Fibroblast of lung (primary cell): ENCODE data around the gene KHDRBS1. TPM values are rescaled to one million over a fixed set of nuclear protein-coding genes. Genes with fewer than 3 reads are reported as not detected.

Experiments
- DNase-seq, 2 donors: peaks; one replicate each; pipeline versions ENCODE4 v3.0.0 to v3.0.0-alpha.2; 2010; ENCODE audit warnings: low read depth in 2 of 2
- H2AFZ ChIP-seq: 2 replicates; pipeline ENCODE4 v1.5.1; 2012; ENCODE audit warnings: low read length, control low read depth, inconsistent platforms
- H3K27ac ChIP-seq: 2 replicates; pipeline ENCODE4 v1.5.1; 2011; ENCODE audit warnings: low read length, control low read depth; ENCODE audit not compliant: insufficient read depth
- H3K27me3 ChIP-seq: 2 replicates; pipeline ENCODE4 v1.5.1; 2011; ENCODE audit warnings: mild to moderate bottlenecking, low read length; ENCODE audit not compliant: control insufficient read depth, insufficient read depth
- H3K36me3 ChIP-seq: 2 replicates; pipeline ENCODE4 v1.5.1; 2011; ENCODE audit warnings: low read length; ENCODE audit not compliant: control insufficient read depth, insufficient read depth
- H3K4me1 ChIP-seq: 2 replicates; pipeline ENCODE4 v1.5.1; 2011; ENCODE audit warnings: low read length; ENCODE audit not compliant: control insufficient read depth, insufficient read depth; ENCODE audit errors: extremely low read depth
- H3K4me2 ChIP-seq: 2 replicates; pipeline ENCODE4 v1.5.1; 2011; ENCODE audit warnings: low read length, control low read depth; ENCODE audit not compliant: insufficient read depth; ENCODE audit errors: extremely low read depth
- H3K4me3 ChIP-seq, 4 experiments: fragments of 200-600 bp in 1 of 4; sonication (generic) in 1 of 4; replicated peaks in 1 of 4; 2 replicates each; pipeline ENCODE4 v1.5.1; 2011 to 2016; ENCODE audit warnings: low read length in 4 of 4, low read depth in 3 of 4, mild to moderate bottlenecking in 3 of 4, control low read depth in 2 of 4, inconsistent platforms in 1 of 4, mixed read lengths in 1 of 4; ENCODE audit not compliant: insufficient read depth in 1 of 4; ENCODE audit errors: control extremely low read depth in 1 of 4
- H3K79me2 ChIP-seq: 2 replicates; pipeline ENCODE4 v1.5.1; 2012; ENCODE audit warnings: mild to moderate bottlenecking, low read length, inconsistent platforms; ENCODE audit not compliant: control insufficient read depth, insufficient read depth
- H3K9ac ChIP-seq: 2 replicates; pipeline ENCODE4 v1.5.1; 2011; ENCODE audit warnings: mild to moderate bottlenecking, low read length, control low read depth; ENCODE audit not compliant: insufficient read depth
- H3K9me3 ChIP-seq: 2 replicates; pipeline ENCODE4 v1.5.1; 2012; ENCODE audit warnings: low read depth, low read length; ENCODE audit not compliant: control insufficient read depth, insufficient read depth
- H4K20me1 ChIP-seq: 2 replicates; pipeline ENCODE4 v1.5.1; 2011; ENCODE audit warnings: low read length; ENCODE audit not compliant: control insufficient read depth, insufficient read depth; ENCODE audit errors: extremely low read depth
- CTCF ChIP-seq, 2 donors: IDR thresholded peaks in 1 of 2; conservative IDR thresholded peaks in 1 of 2; 1 replicate in 1 of 2; 2 replicates in 1 of 2; pipeline ENCODE4 v1.5.1; 2011 to 2012; ENCODE audit warnings: low read length in 2 of 2, control low read depth in 1 of 2, inconsistent platforms in 1 of 2, low read depth in 1 of 2, mild to moderate bottlenecking in 1 of 2
- EZH2 ChIP-seq: IDR thresholded peaks from 2 replicates; pipeline ENCODE4 v1.5.1; 2012; ENCODE audit warnings: low read length, control low read depth, mild to moderate bottlenecking; ENCODE audit errors: missing control alignments
- polyA minus RNA-seq: library from RNA; depleted of rRNA, polyadenylated mRNA; stranded (reverse); fragments of >200 nt; gene quantifications from 2 replicates; pipeline ENCODE4 v1.2.3, GENCODE V29; 2011; ENCODE audit warnings: low replicate concordance
- polyA plus RNA-seq, 2 donors: library from polyadenylated mRNA; depleted of rRNA in 1 of 2; stranded (reverse) in 1 of 2; unstranded in 1 of 2; fragments of >200 nt; gene quantifications; 2 replicates each; pipeline ENCODE4 v1.2.1, GENCODE V29; 2011 to 2012; ENCODE audit warnings: missing spikeins in 1 of 2
- total RNA-seq: library from RNA; depleted of rRNA; stranded (reverse); fragments of >200 nt; gene quantifications from 2 replicates; pipeline ENCODE4 v1.2.1, GENCODE V29; 2014

The KHDRBS1 gene
- total RNA-seq (42.1 and 56.0 TPM in 2 replicates), polyA plus RNA-seq (73.0 and 84.8 TPM in 2 replicates), polyA minus RNA-seq (120 and 145 TPM in 2 replicates)
- 121 and 148 TPM in 2 replicates for polyA plus RNA-seq (2012)

GRCh38 chr1:32013386-32014198 lies at the start of gene KHDRBS1:
KHDRBS1 (plus strand) TSS chr1:32013868; CDS start chr1:32013996, 128 bp downstream.
- Histone ChIP-seq H3K27ac (peak within 1 kb of the TSS; percentile 98), H3K4me1 (peaks cover 6% of the 10 kb centered on the region), H3K79me2 (peaks cover 47% of the 10 kb centered on the region), H3K4me2 (peak within 1 kb of the TSS; percentile 90), H3K4me3 (peak within 1 kb of the TSS; percentile 92 to 100 (median 100)), H2AFZ (peak within 1 kb of the TSS; percentile 85), H3K36me3 (no peaks in the 10 kb centered on the region), H4K20me1 (peaks cover 7% of the 10 kb centered on the region), H3K9me3 (no peaks in the 10 kb centered on the region), H3K27me3 (no peaks in the 10 kb centered on the region), H3K9ac (peak within 1 kb of the TSS; percentile 99)
- peak; percentile 97 to 99 for DNase-seq
- no peak for TF ChIP-seq CTCF (conservative IDR thresholded peaks at IDR 0.05 in 1 of 2, IDR thresholded peaks at IDR 0.05 in 1 of 2; ENCODE audit: low read depth in 1 of 2, low read length in 2 of 2)
- TF ChIP-seq EZH2, result no peak

- Histone ChIP-seq H3K36me3 (no peaks in the 10 kb centered on the region), H3K9ac (no peak overlapping the region)
Measured at GRCh38 chr1:31970873-31971272, 42.8 kb upstream of the KHDRBS1 start.

More at GRCh38 chr1:31970873-31971272, 42.8 kb upstream of the KHDRBS1 start:
- no peak overlapping the region for H3K27ac ChIP-seq
- no peaks in the 10 kb centered on the region for H3K4me1 ChIP-seq
- no peaks in the 10 kb centered on the region for H4K20me1 ChIP-seq
- no peaks in the 10 kb centered on the region for H3K9me3 ChIP-seq
- no peak overlapping the region for H3K4me2 ChIP-seq
- H2AFZ ChIP-seq, result no peak overlapping the region
- no peaks in the 10 kb centered on the region for H3K79me2 ChIP-seq
- DNase-seq, result no peak
- no peak overlapping the region for H3K4me3 ChIP-seq
- no peaks in the 10 kb centered on the region for H3K27me3 ChIP-seq
- no peak for TF ChIP-seq CTCF (conservative IDR thresholded peaks at IDR 0.05 in 1 of 2, IDR thresholded peaks at IDR 0.05 in 1 of 2; ENCODE audit: low read depth in 1 of 2, low read length in 2 of 2)
- no peak for TF ChIP-seq EZH2
